HEK293T (cell line): ENCODE measurements around the gene CNGB1.

ENCODE experiments used
- CTCF ChIA-PET: fragments of 350-600 bp; formaldehyde crosslinking; extraction: SDS; loops from one replicate; lab custom pipeline; 2021; ENCODE audit warnings: antibody characterized with exemption, inconsistent platforms; lab: Yijun Ruan, JAX
- POLR2A ChIA-PET: fragments of 350-600 bp; formaldehyde crosslinking; extraction: SDS; loops from one replicate; lab custom pipeline; 2020; ENCODE audit warnings: antibody characterized with exemption, inconsistent platforms; lab: Yijun Ruan, JAX
- DNase-seq: peaks from one replicate; pipeline ENCODE4 v3.0.0; 2012; ENCODE audit warnings: mixed read lengths; ENCODE audit errors: extremely low spot score
- ARNT ChIP-seq: fragments of 450-650 bp; IDR thresholded peaks from 2 replicates; pipeline ENCODE4 v1.6.1; 2017; ENCODE audit warnings: mild to moderate bottlenecking
- BHLHE40 ChIP-seq: fragments of 450-650 bp; IDR thresholded peaks from 2 replicates; pipeline ENCODE4 v1.6.1; 2016; ENCODE audit warnings: mild to moderate bottlenecking, moderate library complexity, borderline replicate concordance
- CTBP1 ChIP-seq: fragments of 450-650 bp; IDR thresholded peaks from 2 replicates; pipeline ENCODE4 v1.6.1; 2016; ENCODE audit warnings: borderline replicate concordance
- ELF4 ChIP-seq: fragments of 450-650 bp; IDR thresholded peaks from 2 replicates; pipeline ENCODE4 v1.6.1; 2017; ENCODE audit warnings: antibody characterized with exemption
- FOXA1 ChIP-seq: fragments of 450-650 bp; IDR thresholded peaks from 2 replicates; pipeline ENCODE4 v1.6.1; 2016; ENCODE audit warnings: mild to moderate bottlenecking
- FOXK2 ChIP-seq: fragments of 450-650 bp; IDR thresholded peaks from 2 replicates; pipeline ENCODE4 v1.6.1; 2016; ENCODE audit warnings: mild to moderate bottlenecking
- FOXM1 ChIP-seq: fragments of 450-650 bp; IDR thresholded peaks from 2 replicates; pipeline ENCODE4 v1.6.1; 2017; ENCODE audit warnings: mild to moderate bottlenecking, borderline replicate concordance
- HDGF ChIP-seq: fragments of 450-650 bp; IDR thresholded peaks from 2 replicates; pipeline ENCODE4 v1.6.1; 2017; ENCODE audit warnings: antibody characterized with exemption, borderline replicate concordance
- L3MBTL2 ChIP-seq: fragments of 450-650 bp; conservative IDR thresholded peaks from 2 replicates; pipeline ENCODE4 v1.6.1; 2016; ENCODE audit warnings: mild to moderate bottlenecking
- LEF1 ChIP-seq: fragments of 450-650 bp; IDR thresholded peaks from 2 replicates; pipeline ENCODE4 v1.6.1; 2017; ENCODE audit warnings: mild to moderate bottlenecking, borderline replicate concordance
- NFRKB ChIP-seq: fragments of 450-650 bp; IDR thresholded peaks from 2 replicates; pipeline ENCODE4 v1.6.1; 2016; ENCODE audit warnings: mild to moderate bottlenecking, moderate library complexity
- SP1 ChIP-seq: fragments of 450-650 bp; IDR thresholded peaks from 2 replicates; pipeline ENCODE4 v1.6.1; 2017
- SUZ12 ChIP-seq: fragments of 450-650 bp; IDR thresholded peaks from 2 replicates; pipeline ENCODE4 v1.6.1; 2016; ENCODE audit warnings: mild to moderate bottlenecking
- TARDBP ChIP-seq: fragments of 450-650 bp; IDR thresholded peaks from 2 replicates; pipeline ENCODE4 v1.6.1; 2016
- ZNF384 ChIP-seq: fragments of 450-650 bp; IDR thresholded peaks from 2 replicates; pipeline ENCODE4 v1.6.1; 2016
- TF ChIP-seq, protein P1 (sequence below): fragments of 450-650 bp; IDR thresholded peaks from 2 replicates; pipeline ENCODE4 v1.6.1; 2016

CNGB1 gene

DNA sequence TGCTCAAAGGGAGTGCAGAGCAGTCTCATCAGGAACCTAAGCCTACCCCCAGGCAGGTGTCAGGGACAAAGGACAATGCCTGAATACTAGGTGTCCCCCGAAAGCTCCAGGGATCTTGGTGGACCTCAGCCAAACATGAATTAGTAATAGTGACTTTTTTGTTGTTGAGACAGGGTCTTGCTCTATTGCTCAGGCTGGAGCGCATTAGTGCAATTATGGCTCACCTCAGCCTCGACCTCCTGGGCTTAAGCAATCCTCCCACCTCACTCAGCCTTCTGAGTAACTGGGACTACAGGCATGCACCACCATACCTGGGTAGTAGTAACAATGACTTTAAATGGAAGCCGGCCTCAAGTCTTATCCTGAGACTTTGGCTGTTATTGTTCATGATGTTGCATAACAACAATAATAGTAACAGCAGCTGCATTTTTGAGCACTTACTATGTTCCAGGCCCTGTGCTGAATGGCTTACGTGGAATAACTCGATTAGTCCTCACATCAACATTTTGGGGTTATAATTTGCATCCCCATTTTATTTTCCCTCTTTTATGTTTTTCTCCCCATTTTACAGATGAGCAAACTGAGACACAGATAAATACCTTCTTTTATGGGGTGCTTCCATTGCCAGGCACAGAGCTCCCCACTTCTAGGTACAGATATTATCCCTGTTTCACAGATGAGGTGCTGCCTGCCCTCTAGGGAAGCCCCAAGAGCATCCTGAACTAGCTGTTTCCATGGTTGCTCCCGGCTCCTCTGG, 19.5 kb downstream of the CNGB1 start:
- no peak for TF ChIP-seq FOXM1
- no peak for TF ChIP-seq NFRKB
- TF ChIP-seq, protein P1, sequence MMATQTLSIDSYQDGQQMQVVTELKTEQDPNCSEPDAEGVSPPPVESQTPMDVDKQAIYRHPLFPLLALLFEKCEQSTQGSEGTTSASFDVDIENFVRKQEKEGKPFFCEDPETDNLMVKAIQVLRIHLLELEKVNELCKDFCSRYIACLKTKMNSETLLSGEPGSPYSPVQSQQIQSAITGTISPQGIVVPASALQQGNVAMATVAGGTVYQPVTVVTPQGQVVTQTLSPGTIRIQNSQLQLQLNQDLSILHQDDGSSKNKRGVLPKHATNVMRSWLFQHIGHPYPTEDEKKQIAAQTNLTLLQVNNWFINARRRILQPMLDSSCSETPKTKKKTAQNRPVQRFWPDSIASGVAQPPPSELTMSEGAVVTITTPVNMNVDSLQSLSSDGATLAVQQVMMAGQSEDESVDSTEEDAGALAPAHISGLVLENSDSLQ, result no peak
- no peak for TF ChIP-seq CTBP1
- no peak for TF ChIP-seq ELF4
- TF ChIP-seq TARDBP, result no peak
- no peak for TF ChIP-seq BHLHE40
- no peak for TF ChIP-seq FOXA1
- no peak for TF ChIP-seq ZNF384
- ChIA-PET POLR2A (no interaction called here), CTCF (no interaction called here)
- DNase-seq, result no peak

DNA sequence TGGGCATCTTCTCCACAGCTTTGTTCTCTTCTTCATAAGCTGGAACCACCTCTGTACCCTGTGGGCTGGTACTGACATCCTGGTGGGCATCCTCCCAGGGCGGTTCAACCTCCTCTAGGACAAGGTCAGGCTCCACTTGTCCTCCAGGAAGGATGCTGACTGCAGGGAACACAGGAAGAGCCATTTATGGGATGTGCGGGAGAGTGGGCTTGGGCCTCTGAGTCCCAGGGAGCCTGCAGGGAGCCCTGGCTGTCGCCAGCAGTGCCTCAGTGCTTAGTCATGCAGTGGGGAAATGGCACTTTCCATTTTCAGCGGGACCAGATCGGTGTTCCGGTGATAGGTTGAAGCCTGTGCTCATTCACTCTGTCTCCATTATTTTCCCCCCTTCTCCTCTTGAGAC, 20.5 kb downstream of the CNGB1 start:
- ChIA-PET CTCF (no interaction called here), POLR2A (no interaction called here)
- no peak for DNase-seq
- TF ChIP-seq, protein P1, result no peak
- TF ChIP-seq ZNF384, result no peak
- no peak for TF ChIP-seq LEF1
- no peak for TF ChIP-seq SUZ12

DNA sequence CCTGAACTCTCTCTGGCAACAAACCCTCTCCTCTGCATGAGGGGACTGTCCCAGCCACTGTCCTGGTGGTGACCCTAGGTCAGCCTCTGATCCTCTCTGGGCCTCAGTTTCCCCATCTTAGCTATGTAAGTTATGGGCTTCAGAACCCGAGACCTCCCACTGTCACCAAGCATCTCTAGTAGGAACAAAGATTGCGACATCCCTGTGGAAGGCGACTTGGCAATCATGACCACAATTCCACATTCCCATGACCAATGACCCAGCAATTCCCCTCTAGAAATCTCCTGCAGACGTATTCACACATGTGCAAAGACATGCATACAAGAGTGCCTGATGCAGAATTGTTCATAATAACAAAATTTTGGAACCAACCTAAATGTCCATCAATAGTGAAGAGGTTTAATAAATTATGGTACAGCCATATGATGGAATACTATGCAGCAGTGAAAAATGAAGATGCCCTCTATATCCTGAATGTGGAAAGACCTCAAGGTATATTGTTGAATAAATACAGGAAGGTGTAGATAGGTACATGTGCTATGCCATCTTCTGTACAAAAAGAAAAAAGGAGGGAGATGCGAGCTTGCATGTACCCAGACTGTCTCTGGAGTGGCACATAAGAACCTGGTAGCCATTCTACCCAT, 21.2 kb downstream of the CNGB1 start:
- CTCF ChIA-PET, result interaction anchor here (1.0 kb wide), 1 partner anchor 44 kb away, joined by 5 read pairs; no protein-coding TSS in a partner anchor
- POLR2A ChIA-PET, result no interaction called here
- no peak for DNase-seq
- TF ChIP-seq FOXK2 (no peak), SP1 (no peak), ZNF384 (no peak), NFRKB (no peak), ELF4 (no peak), BHLHE40 (no peak), CTBP1 (no peak), TARDBP (no peak), FOXM1 (no peak), ARNT (no peak), SUZ12 (no peak), L3MBTL2 (no peak), HDGF (no peak), FOXA1 (no peak), LEF1 (no peak)
- TF ChIP-seq, protein P1, result no peak

DNA sequence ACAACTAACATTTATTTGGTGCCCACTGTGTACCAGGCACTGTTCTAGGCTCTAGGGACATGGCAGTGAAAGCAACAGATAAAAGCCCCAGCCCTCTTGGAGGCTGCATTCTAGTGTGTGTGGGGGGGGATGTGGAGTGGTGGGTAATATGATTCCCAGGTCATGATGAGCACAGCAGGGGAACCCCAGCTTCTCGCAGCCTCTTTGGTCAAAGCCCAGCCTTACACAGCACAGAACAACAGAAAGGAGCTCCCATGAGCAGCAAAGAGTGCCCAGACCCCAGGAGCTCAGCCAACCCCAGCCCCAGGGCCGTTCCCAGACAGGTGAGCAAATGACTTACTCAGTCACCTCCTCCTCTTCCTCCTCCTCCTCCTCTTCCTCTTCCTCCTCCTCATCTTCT, 21.9 kb downstream of the CNGB1 start:
- ChIA-PET CTCF (interaction anchor here (1.0 kb wide), 1 partner anchor 43 kb away, joined by 5 read pairs; no protein-coding TSS in a partner anchor), POLR2A (no interaction called here)
- TF ChIP-seq LEF1 (no peak), ARNT (no peak), FOXK2 (no peak), ELF4 (no peak), TARDBP (no peak), FOXA1 (no peak)
- TF ChIP-seq, protein P1, result no peak
- no peak for DNase-seq

DNA sequence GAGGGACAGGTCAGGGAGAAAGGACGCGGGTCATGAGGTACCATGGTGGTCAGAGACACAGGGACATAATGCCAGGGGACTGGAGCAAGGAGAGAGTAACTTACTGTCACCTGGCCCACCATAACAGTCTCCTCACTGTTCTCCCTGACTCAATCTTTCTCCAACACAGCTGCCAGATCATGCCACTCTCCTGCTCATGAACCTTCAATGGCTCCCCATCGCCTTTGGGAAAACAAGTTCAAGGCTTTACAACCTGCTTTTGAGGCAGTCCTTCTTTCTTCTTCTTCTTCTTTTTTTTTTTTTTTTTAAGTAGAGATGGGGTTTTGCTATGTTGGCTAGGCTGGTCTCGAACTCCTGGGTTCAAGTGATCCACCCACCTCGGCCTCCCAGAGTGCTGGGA, 22.9 kb downstream of the CNGB1 start:
- CTCF ChIA-PET, result no interaction called here
- TF ChIP-seq SP1 (no peak), FOXA1 (no peak), ARNT (no peak), FOXK2 (no peak), NFRKB (no peak), HDGF (no peak), BHLHE40 (no peak), ELF4 (no peak), LEF1 (no peak), FOXM1 (no peak), CTBP1 (no peak), ZNF384 (no peak)
- POLR2A ChIA-PET, result no interaction called here
- no peak for DNase-seq

DNA sequence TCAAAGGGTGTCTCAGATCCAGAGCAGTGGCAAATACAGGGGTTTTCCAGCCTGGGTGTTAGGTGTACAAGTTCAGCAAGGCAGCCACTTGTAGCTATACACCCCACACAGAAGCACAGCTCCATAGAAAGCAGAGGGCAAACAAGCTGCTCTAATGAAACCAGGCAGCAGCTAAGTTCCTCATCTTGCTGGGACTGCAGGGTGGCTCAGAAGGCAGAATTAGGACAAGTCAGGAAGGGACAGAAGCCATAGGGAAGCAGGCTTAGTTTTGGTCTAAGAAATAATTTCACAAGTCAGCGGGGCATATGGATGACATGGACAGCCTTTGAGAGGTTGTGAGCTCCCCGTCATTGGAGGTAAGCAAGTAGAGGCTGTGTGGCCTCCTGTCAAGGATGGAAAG, 23.7 kb downstream of the CNGB1 start:
- POLR2A ChIA-PET, result no interaction called here
- DNase-seq, result no peak

More for the DNA sequence above, 23.7 kb downstream of the CNGB1 start:
- CTCF ChIA-PET, result no interaction called here
- no peak for TF ChIP-seq SUZ12
- TF ChIP-seq ARNT, result no peak
- no peak for TF ChIP-seq HDGF
- TF ChIP-seq L3MBTL2, result no peak
- TF ChIP-seq FOXM1, result no peak
- no peak for TF ChIP-seq ELF4
